HFFc6 (cell line): ENCODE measurements around the gene CACNA1D. TPM values are rescaled to one million over a fixed set of nuclear protein-coding genes. Genes with fewer than 3 reads are reported as not detected.

Experiments
- DNase-seq: peaks from one replicate; pipeline ENCODE4 v3.0.0-alpha.2; 2018
- H3K27ac Mint-ChIP-seq: 2 replicates; pipeline ENCODE4 v1.8.0; 2020; ENCODE audit warnings: mild to moderate bottlenecking, mixed read lengths
- H3K27me3 Mint-ChIP-seq: 2 replicates; pipeline ENCODE4 v1.8.0; 2021; ENCODE audit warnings: mild to moderate bottlenecking, moderate library complexity, mixed read lengths; ENCODE audit not compliant: insufficient read depth
- H3K36me3 Mint-ChIP-seq: 2 replicates; pipeline ENCODE4 v1.8.0; 2021; ENCODE audit warnings: low read depth, mixed read lengths
- H3K4me1 Mint-ChIP-seq: 2 replicates; pipeline ENCODE4 v1.8.0; 2020; ENCODE audit warnings: low read depth, mixed read lengths
- H3K4me3 Mint-ChIP-seq: 2 replicates; pipeline ENCODE4 v1.8.0; 2020; ENCODE audit warnings: mild to moderate bottlenecking, moderate library complexity, mixed read lengths
- H3K9me3 Mint-ChIP-seq: 2 replicates; pipeline ENCODE4 v1.8.0; 2020; ENCODE audit warnings: mild to moderate bottlenecking, mixed read lengths
- CTCF ChIP-seq: fragments of 200-600 bp; sonication (generic); IDR thresholded peaks from 2 replicates; pipeline ENCODE4 v1.5.0; 2021; ENCODE audit warnings: antibody characterized with exemption, mild to moderate bottlenecking
- total RNA-seq, 6 experiments: library from RNA; stranded (reverse); fragmentation: NEBNext Ultra II Directional; extraction: Animal tissue kit (Norgen Biotek cat#: 25700); gene quantifications; 2 replicates in 1 of 6; 3 replicates in 5 of 6; pipeline ENCODE4 v1.2.3, GENCODE V29; 2021

CACNA1D gene
- total RNA-seq, 6 experiments from 2014 or later, result 0.09 TPM; not detected in 5

GRCh38 chr3:53744351-53744750 is 249.9 kb downstream of the CACNA1D start:
- no peak for DNase-seq
- Mint-ChIP-seq H3K4me3 (no peak overlapping the region), H3K27ac (no peak overlapping the region), H3K9me3 (no peaks in the 10 kb centered on the region), H3K36me3 (no peaks in the 10 kb centered on the region), H3K4me1 (no peaks in the 10 kb centered on the region), H3K27me3 (peaks cover 39% of the 10 kb centered on the region)
- TF ChIP-seq CTCF, result no peak

DNA sequence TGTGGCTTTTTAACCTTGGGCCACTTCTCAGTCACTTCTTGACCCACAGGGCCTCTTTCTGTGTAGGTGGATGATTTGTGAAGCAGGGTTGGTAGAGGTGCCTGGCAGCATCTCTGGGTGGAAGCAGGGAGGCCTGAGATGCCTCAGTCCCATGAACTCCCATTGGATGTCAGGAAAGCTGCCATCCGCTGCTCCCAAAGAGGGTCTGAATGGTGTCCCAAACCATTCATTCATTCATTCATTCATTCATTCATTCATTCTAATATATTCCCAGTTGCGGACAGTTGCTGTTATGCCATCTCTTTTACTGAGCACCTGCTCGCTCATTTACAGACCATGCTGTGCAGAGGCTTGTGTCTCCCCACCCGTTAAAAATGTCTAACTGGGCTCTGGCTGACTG is 253.1 kb downstream of the CACNA1D start:
- Mint-ChIP-seq H3K27ac (no peak overlapping the region), H3K9me3 (no peaks in the 10 kb centered on the region), H3K4me1 (no peaks in the 10 kb centered on the region), H3K4me3 (no peak overlapping the region), H3K27me3 (peaks cover 35% of the 10 kb centered on the region), H3K36me3 (no peaks in the 10 kb centered on the region)
- DNase-seq, result no peak
- no peak for TF ChIP-seq CTCF

DNA sequence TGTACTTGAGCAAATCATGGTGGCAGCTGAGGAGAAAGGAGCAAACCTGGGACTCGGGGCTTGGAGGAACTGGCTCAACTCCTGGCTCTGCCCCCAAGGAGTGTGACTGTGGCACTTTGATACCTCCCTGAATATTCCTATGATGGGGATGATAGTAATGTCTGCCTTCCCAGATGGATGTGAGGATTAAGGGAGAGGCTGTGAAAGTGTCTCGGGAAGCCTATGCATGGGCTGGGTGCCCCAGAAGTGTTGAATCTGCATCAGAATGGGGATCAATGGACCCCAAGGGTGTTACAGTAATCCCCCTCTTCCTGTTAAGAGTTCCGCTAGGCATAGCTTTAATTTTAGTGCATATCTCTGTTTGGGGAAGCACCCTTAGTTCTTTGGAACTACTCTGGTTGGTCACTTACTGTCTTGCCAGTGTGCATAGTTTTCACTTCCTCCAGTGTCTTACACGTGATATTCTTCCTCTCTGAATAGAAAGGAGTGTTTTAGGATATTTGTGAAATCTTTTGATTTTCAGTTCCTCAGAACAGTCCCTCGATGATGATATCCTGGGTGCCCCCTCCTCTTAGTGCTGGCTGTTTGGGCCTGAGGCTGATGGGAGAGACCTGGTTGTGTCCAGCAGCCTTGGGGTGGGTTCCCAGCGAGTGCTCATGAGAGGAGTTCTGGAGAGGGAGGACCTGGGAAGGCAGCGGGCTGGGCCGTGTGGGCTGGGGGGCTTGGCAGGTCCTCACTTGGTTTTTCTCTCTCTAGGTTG is 254.3 kb downstream of the CACNA1D start:
- no peaks in the 10 kb centered on the region for H3K36me3 Mint-ChIP-seq
- TF ChIP-seq CTCF, result no peak
- DNase-seq, result no peak
- H3K27me3 Mint-ChIP-seq, result peaks cover 32% of the 10 kb centered on the region
- no peak overlapping the region for H3K4me3 Mint-ChIP-seq
- H3K9me3 Mint-ChIP-seq, result no peaks in the 10 kb centered on the region
- H3K27ac Mint-ChIP-seq, result no peak overlapping the region
- H3K4me1 Mint-ChIP-seq, result no peaks in the 10 kb centered on the region

DNA sequence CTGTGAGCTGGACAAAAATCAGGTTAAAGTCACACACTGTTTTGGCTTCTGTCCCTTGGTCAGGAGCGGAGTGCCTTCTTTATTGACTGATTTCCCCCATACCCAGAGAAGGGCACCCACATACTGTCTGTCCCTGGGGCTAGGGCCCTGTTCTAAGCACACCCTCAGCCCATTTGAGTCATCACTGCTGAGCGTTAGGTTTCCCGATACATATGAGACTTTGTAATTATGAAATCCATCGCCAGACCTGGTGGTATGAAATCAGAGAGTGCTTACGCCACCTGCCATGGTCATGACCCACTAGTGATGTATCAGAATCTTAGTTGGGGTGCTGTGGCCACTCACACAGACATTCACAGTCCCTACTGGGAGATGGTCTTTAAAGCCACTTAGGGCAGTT is 255.0 kb downstream of the CACNA1D start:
- Mint-ChIP-seq H3K9me3 (no peaks in the 10 kb centered on the region), H3K4me1 (no peaks in the 10 kb centered on the region), H3K27ac (no peak overlapping the region), H3K4me3 (no peak overlapping the region), H3K27me3 (peaks cover 32% of the 10 kb centered on the region), H3K36me3 (no peaks in the 10 kb centered on the region)
- TF ChIP-seq CTCF, result no peak
- no peak for DNase-seq

GRCh38 chr3:53750253-53751210 is 256.1 kb downstream of the CACNA1D start:
- no peaks in the 10 kb centered on the region for H3K9me3 Mint-ChIP-seq
- no peaks in the 10 kb centered on the region for H3K36me3 Mint-ChIP-seq
- no peaks in the 10 kb centered on the region for H3K4me1 Mint-ChIP-seq
- peaks cover 30% of the 10 kb centered on the region for H3K27me3 Mint-ChIP-seq
- no peak for TF ChIP-seq CTCF
- no peak overlapping the region for H3K4me3 Mint-ChIP-seq
- DNase-seq, result no peak
- H3K27ac Mint-ChIP-seq, result no peak overlapping the region
